DMS53 treated with DMSO at 0.1 percent for 48 hours (cell line): ENCODE data around the gene LAMA5.

ENCODE experiments used
- DNase-seq: peaks from one replicate; lab custom pipeline; 2025; ENCODE audit not compliant: unreplicated experiment; lab: John Stamatoyannopoulos, UW

LAMA5 gene

GRCh38 chr20:62367136-62367632, at the start of gene LAMA5:
TSS of gene LAMA5 (minus strand) at chr20:62367312. CDS start at chr20:62367245, 67 bp downstream.
- peak; percentile 17 for DNase-seq

- no peak for DNase-seq
Measured at GRCh38 chr20:62415354-62416111, 48.4 kb upstream of the LAMA5 start.

- no peak for DNase-seq
Measured at GRCh38 chr20:62413896-62414481, 46.9 kb upstream of the LAMA5 start.

- no peak for DNase-seq
Measured at GRCh38 chr20:62413025-62413570, 46.0 kb upstream of the LAMA5 start.

GRCh38 chr20:62412194-62413024, 45.3 kb upstream of the LAMA5 start:
- no peak for DNase-seq

GRCh38 chr20:62411479-62412193, 44.5 kb upstream of the LAMA5 start:
- no peak for DNase-seq

GRCh38 chr20:62410746-62411478, 43.8 kb upstream of the LAMA5 start:
- DNase-seq = no peak

- DNase-seq = peak; percentile 58
Measured at GRCh38 chr20:62409931-62410745, 43.0 kb upstream of the LAMA5 start.

- no peak for DNase-seq
Measured at GRCh38 chr20:62409086-62409853, 42.2 kb upstream of the LAMA5 start.

GRCh38 chr20:62408640-62409039, 41.5 kb upstream of the LAMA5 start:
- no peak for DNase-seq

GRCh38 chr20:62408055-62408454, 40.9 kb upstream of the LAMA5 start:
- no peak for DNase-seq

- peak; percentile 82 for DNase-seq
Measured at GRCh38 chr20:62407221-62407992, 40.3 kb upstream of the LAMA5 start, which contains the start of gene CABLES2. TSS of gene CABLES2 (minus strand) at chr20:62407285. CDS start at chr20:62407276, 9 bp downstream.

GRCh38 chr20:62406635-62407176, 39.6 kb upstream of the LAMA5 start:
- no peak for DNase-seq

- DNase-seq = no peak
Measured at GRCh38 chr20:62405981-62406513, 38.9 kb upstream of the LAMA5 start.

- no peak for DNase-seq
Measured at GRCh38 chr20:62405108-62405980, 38.2 kb upstream of the LAMA5 start.

GRCh38 chr20:62404761-62405107, 37.6 kb upstream of the LAMA5 start:
- DNase-seq = no peak
